Muscle of back (tissue), 11 donors: ENCODE measurements around the gene BMP8B. TPM values are rescaled to one million over a fixed set of nuclear protein-coding genes. Genes with fewer than 3 reads are reported as not detected.
A peak's percentile ranks its signal among the peaks of the same experiment; 100 is the strongest.

Experiments
- DNase-seq, 3 donors: peaks; one replicate each; pipeline versions ENCODE4 v3.0.0 to v3.0.0-alpha.2; 2013
- polyA plus RNA-seq, 10 donors: library from polyadenylated mRNA; unstranded; fragments of 120-200 nt; gene quantifications; one replicate each; pipeline ENCODE4 v1.2.1, GENCODE V29; 2013; ENCODE audit not compliant: insufficient read length in 10 of 10

BMP8B gene
- polyA plus RNA-seq, 10 donors = 1.1 to 1.7 (median 1.6) TPM

- no peak for DNase-seq
Observed at GRCh38 chr1:39727221-39727931, 61.3 kb downstream of the BMP8B start.

GRCh38 chr1:39726600-39726999, 62.1 kb downstream of the BMP8B start:
- DNase-seq = no peak

- no peak for DNase-seq
Observed at GRCh38 chr1:39722495-39722894, 66.2 kb downstream of the BMP8B start.

GRCh38 chr1:39721664-39722063, 67.0 kb downstream of the BMP8B start:
- DNase-seq = no peak

- DNase-seq = peak; percentile 62 to 77 (median 64)
Observed at GRCh38 chr1:39720094-39720999, 68.3 kb downstream of the BMP8B start.

GRCh38 chr1:39717809-39718208, 70.9 kb downstream of the BMP8B start:
- no peak for DNase-seq

GRCh38 chr1:39713557-39713956, 75.1 kb downstream of the BMP8B start:
- DNase-seq = no peak

- no peak for DNase-seq
Observed at GRCh38 chr1:39711966-39712340, 76.7 kb downstream of the BMP8B start.

- no peak for DNase-seq
Observed at GRCh38 chr1:39711104-39711965, 77.3 kb downstream of the BMP8B start.

- DNase-seq = no peak
Observed at GRCh38 chr1:39707506-39707905, 81.2 kb downstream of the BMP8B start.

Other genes with a start within 250 kb of the BMP8B start
- 100 to 1,000 TPM; 286 to 470 (median 428) TPM for gene PABPC4, start 212.1 kb downstream of the BMP8B start, polyA plus RNA-seq
- gene HEYL, start 149.2 kb downstream of the BMP8B start, polyA plus RNA-seq = 10 to 100 TPM; 40.1 to 57.2 (median 46.0) TPM
- gene NT5C1A, start 116.8 kb downstream of the BMP8B start, polyA plus RNA-seq = 1 to 10 TPM; 4.5 to 8.9 (median 6.5) TPM
- gene HPCAL4, start 97.4 kb downstream of the BMP8B start, polyA plus RNA-seq = 1 to 10 TPM in 7 of 10 donors, under 1 TPM in 3; 0.52 to 2.0 (median 1.5) TPM
- gene PPIE, start 50.0 kb downstream of the BMP8B start, polyA plus RNA-seq = 10 to 100 TPM; 36.4 to 43.6 (median 40.0) TPM
- under 1 TPM in 7 of 10 donors, not detected in 3; 0.12 to 0.73 (median 0.32) TPM for gene OXCT2, start 17.5 kb downstream of the BMP8B start, polyA plus RNA-seq
- gene TRIT1, start 94.6 kb upstream of the BMP8B start, polyA plus RNA-seq = 10 to 100 TPM; 10.9 to 22.4 (median 15.0) TPM
- gene MYCL, start 113.1 kb upstream of the BMP8B start, polyA plus RNA-seq = 1 to 10 TPM; 1.7 to 9.3 (median 2.4) TPM
- gene MFSD2A, start 166.3 kb upstream of the BMP8B start, polyA plus RNA-seq = 1 to 10 TPM in 5 of 10 donors, under 1 TPM in 5; 0.58 to 3.3 (median 0.95) TPM